Stimulated activated naive CD4-positive, alpha-beta T cell (primary cell): ENCODE data around the gene METRNL.
"Not testable (repeated sequence)": the region's sequence is repeated elsewhere in the genome, so short reads cannot be mapped to it uniquely, and the experiment has no call there.

ENCODE experiments used
- DNase-seq, 6 experiments: peaks; one replicate each; lab custom pipeline; 2025; lab: John Stamatoyannopoulos, UW

Gene METRNL

GRCh38 chr17:83052241-83052564 is 27.2 kb upstream of the METRNL start:
- no peak for DNase-seq

DNA sequence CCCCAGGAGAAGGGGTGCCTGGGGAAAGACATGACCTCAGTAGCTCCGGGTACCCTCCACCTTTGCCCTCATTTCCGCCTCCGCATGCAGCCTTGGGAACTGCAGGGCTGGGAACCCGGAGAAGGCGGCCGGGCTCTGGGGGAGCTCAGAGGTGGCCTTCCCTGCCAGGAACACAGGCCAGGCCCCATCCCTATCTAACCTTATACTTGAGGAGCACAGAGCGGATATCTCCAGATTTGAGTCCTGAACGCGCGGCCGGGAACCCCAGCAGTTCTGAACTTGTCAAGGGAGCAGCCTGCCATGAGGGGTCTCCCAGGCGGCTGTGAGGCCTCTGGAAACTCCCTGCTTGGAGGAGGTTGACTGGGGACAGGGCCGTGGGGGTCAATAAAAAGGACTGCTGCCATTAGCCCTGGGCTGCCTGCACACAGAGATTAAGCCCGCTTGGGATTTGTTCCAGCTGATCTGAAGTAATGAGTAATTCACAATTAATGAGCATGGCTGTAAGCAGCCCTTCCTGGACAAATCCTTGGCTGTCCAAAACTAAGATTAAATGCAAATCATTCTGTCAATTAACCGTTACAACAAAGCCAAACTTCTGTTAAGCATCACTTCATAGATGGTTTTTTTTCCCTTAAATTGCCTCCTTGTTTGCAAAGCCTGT is 26.3 kb upstream of the METRNL start:
- no peak for DNase-seq

DNA sequence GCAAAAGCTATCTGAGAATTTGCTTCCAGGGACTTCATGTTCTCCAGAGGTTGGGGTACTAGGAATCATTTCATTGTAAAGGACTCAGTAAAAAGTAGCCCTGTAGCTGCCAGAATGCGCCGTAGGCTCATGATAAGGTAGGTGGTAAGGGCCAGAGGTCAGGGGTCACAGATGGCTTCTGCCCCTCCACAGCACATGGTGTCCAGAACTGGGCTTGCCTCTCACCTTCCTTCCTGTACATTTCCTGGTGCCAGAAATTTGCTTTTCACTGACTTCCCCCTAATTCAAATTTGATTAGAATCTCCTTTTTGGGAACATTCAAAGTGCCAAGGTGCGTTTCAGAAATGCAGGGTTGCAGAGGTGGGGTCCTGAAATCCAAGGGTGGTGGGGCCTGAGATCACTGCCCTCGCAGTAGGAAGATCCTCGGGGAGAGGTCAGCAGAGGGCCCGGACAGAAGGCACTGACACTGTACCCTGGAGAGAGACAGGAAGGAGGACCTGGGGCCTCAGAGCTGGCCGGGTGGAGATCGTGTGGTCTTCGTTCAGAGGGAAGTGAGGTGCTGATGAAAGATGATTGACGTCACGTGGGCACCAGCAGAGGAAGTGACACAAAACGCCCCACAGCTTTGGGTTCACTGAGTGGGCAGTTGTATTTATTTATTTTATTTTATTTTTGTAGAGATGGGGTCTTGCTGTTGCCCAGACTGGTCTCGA is 25.5 kb upstream of the METRNL start:
- DNase-seq, result no peak

DNA sequence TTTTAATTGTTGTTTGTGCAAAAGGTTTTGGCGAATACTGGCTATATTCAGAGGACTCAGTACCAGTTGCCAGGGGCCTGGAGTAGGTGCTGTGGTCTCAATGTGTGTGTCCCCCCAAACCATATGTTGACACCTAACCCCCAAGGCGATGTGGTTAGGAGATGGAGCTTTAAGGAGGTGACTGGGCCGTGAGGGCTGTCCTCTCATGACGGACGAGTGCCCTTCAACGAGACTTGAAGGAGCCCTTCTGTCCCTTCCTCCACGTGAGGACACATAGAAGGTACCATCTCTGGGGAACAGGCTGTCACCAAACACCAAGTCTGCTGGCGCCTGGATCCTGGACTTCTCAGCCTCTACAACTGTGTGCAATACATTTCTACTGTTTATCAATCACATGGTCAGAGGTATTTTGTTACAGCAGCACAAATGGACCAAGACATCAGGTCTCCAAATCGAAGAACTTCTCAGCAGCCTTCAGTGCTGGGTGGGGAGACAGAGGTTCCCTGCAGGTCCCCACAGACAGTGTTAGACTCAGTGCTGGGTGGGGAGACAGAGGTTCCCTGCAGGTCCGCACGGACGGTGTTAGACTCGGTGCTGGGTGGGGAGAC is 24.8 kb upstream of the METRNL start:
- DNase-seq, result no peak

- DNase-seq, result not testable (repeated sequence)
These were observed 24.2 kb upstream of the METRNL start for GRCh38 chr17:83055176-83055575.

DNA sequence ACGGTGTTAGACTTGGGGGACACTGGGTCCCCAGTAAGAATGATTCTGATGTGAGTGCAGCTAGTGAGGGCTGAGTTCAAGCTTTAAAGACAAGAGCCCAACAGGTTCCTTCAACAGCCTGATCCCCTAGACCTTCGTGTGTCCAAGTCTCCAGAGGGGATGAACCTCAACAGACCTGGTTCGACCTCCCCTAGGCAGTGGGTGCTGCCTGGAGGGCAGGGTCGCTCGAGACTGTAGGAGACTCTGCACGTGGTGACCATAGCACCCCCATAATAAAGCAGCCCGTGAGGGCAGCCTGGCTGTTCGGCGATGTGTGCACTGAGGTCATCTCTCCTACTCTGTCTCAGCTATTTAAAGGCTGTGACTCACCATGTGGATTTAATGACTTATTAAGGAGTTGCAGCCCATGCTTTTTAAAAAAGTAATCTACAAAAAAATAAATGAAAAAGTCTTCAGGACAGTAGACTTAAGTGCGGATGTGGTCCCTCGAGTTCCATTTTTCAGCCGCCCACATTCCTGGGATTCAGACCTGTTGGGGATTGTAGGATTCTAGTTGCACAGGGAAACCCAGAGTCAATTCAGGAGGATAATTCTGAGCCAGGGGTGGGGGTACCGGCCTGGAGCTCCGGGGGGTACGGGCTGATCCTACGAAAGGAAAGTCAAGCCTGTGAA is 23.4 kb upstream of the METRNL start:
- no peak for DNase-seq

DNA sequence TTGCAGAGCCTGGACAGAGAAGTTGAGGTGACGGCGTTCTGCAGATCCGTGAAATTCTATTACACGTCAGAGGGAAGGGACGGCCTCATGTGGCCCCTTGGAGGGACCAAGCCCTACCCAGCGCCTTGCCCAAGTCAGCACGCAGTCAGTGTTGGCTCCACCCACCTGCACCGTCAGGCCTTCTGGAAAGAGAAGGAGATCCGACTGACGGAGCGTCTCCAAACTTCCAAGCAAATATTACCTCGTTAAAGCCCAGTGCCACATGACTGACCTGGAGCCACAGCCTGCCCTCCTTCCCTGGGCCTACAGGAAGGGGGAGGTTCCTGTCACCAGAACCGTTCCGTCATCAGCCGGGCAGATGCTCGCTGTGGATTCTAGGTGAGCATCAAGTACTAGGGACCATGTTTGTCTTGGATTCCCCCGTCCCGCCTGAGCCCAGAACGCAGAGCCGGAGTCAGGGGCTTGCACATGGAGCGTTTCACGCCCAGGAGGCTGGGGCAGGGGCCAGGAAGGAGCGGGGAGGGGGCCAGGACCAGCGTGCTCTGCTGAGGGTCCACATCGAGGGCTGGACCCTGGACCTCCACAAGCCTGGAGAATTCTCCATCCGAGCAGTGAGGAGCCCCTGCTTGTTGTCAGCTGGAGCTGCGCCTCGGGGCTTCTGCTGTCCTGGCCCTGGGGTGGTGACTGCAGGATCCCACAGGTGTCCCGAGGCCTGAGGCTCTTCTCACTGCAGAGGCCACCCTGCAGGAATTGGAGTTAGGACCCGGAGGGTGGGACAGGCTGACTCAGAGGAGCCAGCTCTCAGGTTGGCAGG is 22.6 kb upstream of the METRNL start:
- no peak for DNase-seq

DNA sequence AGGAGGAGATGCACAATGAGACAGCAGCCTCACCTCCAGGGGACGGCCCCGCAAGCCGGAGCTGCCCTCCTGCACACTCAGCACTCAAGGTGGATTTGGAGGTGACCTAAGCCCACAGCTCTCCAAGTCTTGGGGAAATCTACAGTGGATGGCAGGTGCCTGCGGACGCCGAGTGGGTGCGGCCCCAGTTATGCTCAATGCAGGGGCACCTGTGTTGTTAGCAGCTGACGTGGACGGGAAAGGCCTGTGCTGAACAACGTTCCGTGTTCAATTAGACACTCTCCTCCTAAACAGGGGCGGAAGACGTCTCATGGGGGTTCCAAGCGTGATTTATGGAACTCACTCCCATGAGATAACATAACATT is 22.0 kb upstream of the METRNL start:
- DNase-seq, result no peak

DNA sequence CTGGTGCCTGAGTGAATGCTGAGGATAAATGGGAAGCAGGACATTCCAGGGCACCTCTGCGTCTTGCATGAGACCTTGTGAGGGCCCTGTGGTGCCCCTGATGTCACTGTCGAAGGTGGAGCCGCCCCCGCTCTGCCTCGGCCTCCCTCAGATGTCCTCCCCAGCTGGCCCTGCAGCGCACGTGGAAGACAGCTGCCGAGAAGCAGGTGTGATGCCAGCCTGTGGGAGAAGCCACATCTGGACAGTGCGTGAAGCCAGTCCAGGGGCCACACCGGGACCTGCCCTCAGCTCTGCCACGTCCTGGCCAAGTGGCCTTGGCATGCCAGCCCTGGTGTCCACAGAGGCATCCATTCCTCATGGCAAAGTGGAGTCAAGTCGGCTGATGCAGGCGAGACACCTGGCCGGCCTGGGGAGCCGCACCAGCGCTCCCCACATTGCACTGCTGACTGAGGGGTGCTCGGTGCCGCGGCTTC is 21.6 kb upstream of the METRNL start:
- no peak for DNase-seq

GRCh38 chr17:83058266-83058798 is 21.1 kb upstream of the METRNL start:
- no peak for DNase-seq

DNA sequence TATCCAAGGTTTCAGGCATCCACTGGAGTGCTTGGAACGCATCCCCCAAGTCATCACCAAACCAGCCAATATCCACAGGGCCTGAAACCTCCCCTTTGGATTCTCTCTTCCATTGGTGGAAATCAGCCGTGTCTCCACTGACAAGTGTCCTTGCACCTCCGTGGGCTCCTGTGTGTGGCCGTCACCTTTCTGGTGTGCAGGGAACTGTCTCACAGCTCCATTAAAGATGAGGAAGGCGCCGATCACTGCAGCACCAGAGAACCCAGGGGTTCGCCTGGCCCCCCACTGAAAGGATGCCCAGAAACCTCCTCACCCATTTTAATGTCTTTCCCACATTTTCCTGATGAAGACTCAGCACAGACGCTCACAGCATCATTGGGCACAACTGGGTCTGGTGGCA is 17.8 kb upstream of the METRNL start:
- DNase-seq, result no peak

GRCh38 chr17:83062011-83062817 is 17.2 kb upstream of the METRNL start:
- no peak for DNase-seq

GRCh38 chr17:83062818-83063671 is 16.4 kb upstream of the METRNL start:
- DNase-seq, result no peak

GRCh38 chr17:83064021-83064731 is 15.2 kb upstream of the METRNL start:
- no peak for DNase-seq

- DNase-seq, result no peak
These were observed 14.4 kb upstream of the METRNL start for GRCh38 chr17:83064732-83065659.

DNA sequence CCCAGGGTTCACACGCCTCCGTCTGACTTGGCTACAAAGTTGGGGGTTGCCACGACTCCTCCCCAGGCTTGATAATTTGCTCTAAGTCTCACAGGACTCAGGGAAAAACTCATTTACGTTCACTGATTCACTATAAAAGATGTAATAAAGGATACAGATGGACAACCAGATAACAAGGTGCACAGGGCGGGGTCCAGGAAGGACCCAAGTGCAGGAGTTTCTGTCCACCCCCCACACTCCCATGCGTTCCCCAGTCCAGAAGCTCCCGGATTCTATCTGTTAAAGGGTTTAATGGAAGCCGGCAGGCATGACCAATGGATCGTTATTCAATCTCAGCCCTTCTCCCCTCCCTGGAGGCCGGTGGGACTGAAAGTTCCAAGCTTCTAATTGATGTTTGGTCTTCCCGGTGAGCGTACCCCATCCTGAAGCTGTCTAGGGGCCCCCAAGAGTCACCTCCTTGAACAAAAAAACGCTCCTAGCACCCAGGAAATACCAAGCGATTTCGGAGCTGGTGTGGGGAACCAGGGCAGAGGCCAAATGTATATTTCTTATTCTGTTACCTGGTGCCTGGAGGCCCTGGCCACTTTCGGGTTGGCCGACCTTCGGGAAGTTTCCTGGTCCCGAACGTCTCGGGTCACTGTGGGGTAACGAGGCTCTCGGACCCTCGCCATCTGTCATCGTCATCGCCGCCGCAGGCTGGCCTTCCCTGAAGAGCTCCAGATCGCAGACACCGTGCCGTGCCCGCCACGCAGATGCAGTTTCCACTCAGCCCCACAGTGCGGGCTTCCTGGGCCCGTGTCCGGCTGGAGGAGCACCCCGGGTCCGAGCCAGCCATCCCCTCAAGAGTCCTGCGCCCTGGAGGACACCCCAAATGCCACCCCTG is 13.5 kb upstream of the METRNL start:
- DNase-seq, result no peak

DNA sequence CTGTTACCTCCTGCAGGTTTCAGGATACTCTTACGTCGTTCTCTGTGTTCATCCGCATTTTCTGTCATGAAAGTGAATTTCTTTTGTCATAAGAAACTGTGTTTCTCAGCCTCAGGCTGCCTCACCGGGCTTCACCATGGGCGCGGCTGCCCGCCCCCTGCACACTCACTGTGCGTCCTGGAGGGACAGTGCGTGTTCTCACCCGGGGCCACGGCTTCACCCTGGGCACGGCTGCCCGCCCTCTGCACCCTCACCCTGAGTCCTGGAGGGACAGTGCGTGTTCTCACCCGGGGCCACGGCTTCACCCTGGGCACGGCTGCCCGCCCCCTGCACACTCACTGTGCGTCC is 12.9 kb upstream of the METRNL start:
- DNase-seq, result not testable (repeated sequence)
